ENCODE results near the gene GAS5. TPM values are rescaled to one million over a fixed set of nuclear protein-coding genes. Genes with fewer than 3 reads are reported as not detected.

GAS5 gene
- total and polyA plus RNA-seq, 2 of the 8 experiments (the other 6 are each of a cell fraction or from before 2014, with no cell fraction given), result 799 to 1,238 TPM

GRCh38 chr1:173866413-173867115, 1.2 kb downstream of the GAS5 start:
- CTCF ChIA-PET (ENCODE audit: partially characterized antibody), result no interaction called here
- peaks cover 0 to 50% of the 10 kb centered on the region in 2 experiments; a peak in 3 of 4 replicates for H3K79me2 ChIP-seq (ENCODE audit: control insufficient read depth in 1 of 2, insufficient read depth in 2 of 2, low read length in 2 of 2)
- no peak overlapping the region for H4K8ac ChIP-seq (ENCODE audit: extremely low read depth, insufficient read depth, low read length)
- no peak overlapping the region for H3K18ac ChIP-seq (ENCODE audit: extremely low read depth, low read length)
- DNase-seq (ENCODE audit: low read depth in 1 of 2, low spot score in 2 of 2) (no peak), FAIRE-seq (no peak)
- H2AK5ac ChIP-seq (ENCODE audit: low read depth, low read length), result no peak overlapping the region
- H3K4me3 ChIP-seq (ENCODE audit: extremely low read depth in 1 of 4, insufficient read depth in 2 of 4, low read depth in 3 of 4, low read length in 4 of 4), result peak overlapping the region; percentile 90 to 100 (median 92)
- no peak overlapping the region for H4K91ac ChIP-seq (replicated peaks; ENCODE audit: insufficient read length, low read length)
- H3K23me2 ChIP-seq (ENCODE audit: low read depth, low read length), result peaks cover 3% of the 10 kb centered on the region
- no peak overlapping the region for H3K23ac ChIP-seq (ENCODE audit: insufficient read length)
- H3K4ac ChIP-seq (replicated peaks; ENCODE audit: insufficient read length, low read depth, low read length), result peak overlapping the region; percentile 44
- H3K79me1 ChIP-seq (ENCODE audit: low read depth, low read length), result no peaks in the 10 kb centered on the region; the same call in 1 of the 2 replicates
- H3K9me3 ChIP-seq (ENCODE audit: insufficient read depth in 2 of 2, low read depth in 1 of 2, low read length in 1 of 2), result no peaks in the 10 kb centered on the region
- H2BK20ac ChIP-seq (ENCODE audit: low read length), result no peak overlapping the region
- peak overlapping the region; percentile 98 for H2BK5ac ChIP-seq (ENCODE audit: low read depth, low read length)
- H3K27ac ChIP-seq (ENCODE audit: low read depth, low read length), result peak overlapping the region; percentile 92
- no peak overlapping the region for H2AFZ ChIP-seq (ENCODE audit: low read length)
- peaks cover 29 to 59% (median 44%) of the 10 kb centered on the region in 4 experiments for H3K36me3 ChIP-seq (ENCODE audit: control insufficient read depth in 2 of 4, insufficient read depth in 4 of 4, low read length in 3 of 4)
- peak overlapping the region; percentile 97 to 99 (median 97) for H3K9ac ChIP-seq (replicated peaks in 1 of 4; ENCODE audit: extremely low read depth in 1 of 4, low read depth in 3 of 4, low read length in 3 of 4)
- peak overlapping the region; percentile 42 for H3K56ac ChIP-seq (replicated peaks; ENCODE audit: insufficient read length, low read depth, low read length)
- POLR2A ChIA-PET (ENCODE audit: partially characterized antibody), result interaction anchor here (0.9 to 13.3 kb wide), 19 partner anchors 10 to 373 kb away, joined by 3 to 475 read pairs (median 13); partner anchors contain the start of genes CENPL, DARS2 and RC3H1
- no peak overlapping the region for H2BK120ac ChIP-seq (replicated peaks; ENCODE audit: low read depth, low read length)
- H3K4me1 ChIP-seq (replicated peaks in 1 of 4; ENCODE audit: control insufficient read depth in 3 of 4, insufficient read depth in 4 of 4, low read length in 3 of 4), result peaks cover 2 to 10% (median 4%) of the 10 kb centered on the region in 4 experiments; a peak in 5 of 7 replicates
- H2BK15ac ChIP-seq (ENCODE audit: low read length), result no peak overlapping the region
- 0% methylated on average over 2 of the region's 2 CpGs; no CpG with 5 or more reads in 1 of the 2 experiments for WGBS, 2 experiments (ENCODE audit: extremely low coverage in 1 of 2, insufficient coverage in 1 of 2, insufficient read length in 1 of 2, insufficient replicate concordance in 2 of 2, low coverage in 1 of 2, low lambda C conversion rate in 2 of 2, missing lambda C conversion rate in 1 of 2)
- H3K14ac ChIP-seq (ENCODE audit: insufficient read length), result no peak overlapping the region
- peaks cover 7 to 11% of the 10 kb centered on the region in 2 experiments for H4K20me1 ChIP-seq (replicated peaks in 1 of 2; ENCODE audit: control insufficient read depth in 1 of 2, insufficient read depth in 2 of 2, low read length in 2 of 2)
- H3K4me2 ChIP-seq (ENCODE audit: insufficient read depth in 1 of 2, low read depth in 2 of 2, low read length in 2 of 2), result peak overlapping the region; percentile 68 to 95
- peak overlapping the region; percentile 60 for H4K5ac ChIP-seq (ENCODE audit: insufficient read length, low read depth, low read length)
- H3K27me3 ChIP-seq (replicated peaks in 1 of 4; ENCODE audit: control insufficient read depth in 3 of 4, extremely low read depth in 1 of 4, insufficient read depth in 3 of 4, low read length in 3 of 4), result no peaks in the 10 kb centered on the region
- TF ChIP-seq POLR2A (IDR thresholded peaks at IDR 0.05; ENCODE audit: control extremely low read depth in 1 of 2, low read depth in 2 of 2, low read length in 2 of 2) (peak in 1 of 2 experiments; percentile 37; a peak in 2 of 3 replicates), POU5F1 (IDR thresholded peaks at IDR 0.05; ENCODE audit: low read depth, low read length) (no peak), PHF8 (conservative IDR thresholded peaks at IDR 0.05; ENCODE audit: low read depth, low read length) (no peak), BACH1 (IDR thresholded peaks at IDR 0.05; ENCODE audit: low read length) (no peak), SIN3A (conservative IDR thresholded peaks at IDR 0.05 in 1 of 2, IDR thresholded peaks at IDR 0.05 in 1 of 2; ENCODE audit: low read depth in 1 of 2, low read length in 2 of 2) (no peak), TAF7 (optimal IDR thresholded peaks at IDR 0.05; ENCODE audit: borderline replicate concordance, low read depth, low read length) (peak; percentile 16), POLR2AphosphoS5 (IDR thresholded peaks at IDR 0.05; ENCODE audit: low read depth, low read length) (peak; percentile 59; the same call in 1 of the 2 replicates)
- no peak overlapping the region for H2BK12ac ChIP-seq (ENCODE audit: low read depth, low read length)
